HG03175 (cell line): ENCODE data around the gene SIPA1L2.
A peak's percentile ranks its signal among the peaks of the same experiment; 100 is the strongest.

Source experiments
- ATAC-seq: cut with Tn5 transposase; IDR thresholded peaks from one replicate; pipeline ENCODE4 v1.9.1; 2021; ENCODE audit warnings: mild to moderate bottlenecking, moderate library complexity; ENCODE audit not compliant: unreplicated experiment

Gene SIPA1L2

GRCh38 chr1:232593717-232594502 lies 36.0 kb downstream of the SIPA1L2 start:
- no peak for ATAC-seq

GRCh38 chr1:232591344-232591743 lies 38.6 kb downstream of the SIPA1L2 start:
- ATAC-seq = no peak

GRCh38 chr1:232590744-232591082 lies 39.2 kb downstream of the SIPA1L2 start:
- peak; percentile 79 for ATAC-seq

- ATAC-seq = peak; percentile 27
Measured at GRCh38 chr1:232589812-232590743, 39.9 kb downstream of the SIPA1L2 start.

- no peak for ATAC-seq
Measured at GRCh38 chr1:232589111-232589811, 40.7 kb downstream of the SIPA1L2 start.

- ATAC-seq = no peak
Measured at GRCh38 chr1:232587141-232588008, 42.6 kb downstream of the SIPA1L2 start.

- ATAC-seq = no peak
Measured at GRCh38 chr1:232586679-232587078, 43.3 kb downstream of the SIPA1L2 start.

GRCh38 chr1:232585486-232585885 lies 44.4 kb downstream of the SIPA1L2 start:
- ATAC-seq = no peak

- ATAC-seq = no peak
Measured at GRCh38 chr1:232581932-232582331, 48.0 kb downstream of the SIPA1L2 start.
